RWPE2 (cell line): ENCODE measurements around the gene PCBP1.
A peak's percentile ranks its signal among the peaks of the same experiment; 100 is the strongest.
"Not testable (repeated sequence)": the region's sequence is repeated elsewhere in the genome, so short reads cannot be mapped to it uniquely, and the experiment has no call there.

ENCODE experiments used
- ATAC-seq: fragments of 200-7000 bp; cut with Tn5 transposase; 3 replicates; pipeline ENCODE4 v1.9.1; 2021; ENCODE audit warnings: low read depth
- DNase-seq: peaks from one replicate; pipeline ENCODE4 v3.0.0-alpha.2; 2020; ENCODE audit warnings: low spot score
- H3K27ac ChIP-seq: fragments of 450-650 bp; 2 replicates; pipeline ENCODE4 v1.5.1; 2017; ENCODE audit warnings: mild to moderate bottlenecking; ENCODE audit not compliant: poor library complexity, severe bottlenecking
- H3K27me3 ChIP-seq: fragments of 250-450 bp; sonication (Bioruptor Pico); 2 replicates; pipeline ENCODE4 v1.5.1; 2021; ENCODE audit warnings: mild to moderate bottlenecking, moderate library complexity; ENCODE audit not compliant: insufficient read depth, poor library complexity, severe bottlenecking
- H3K36me3 ChIP-seq: fragments of 250-450 bp; sonication (Bioruptor Pico); 2 replicates; pipeline ENCODE4 v1.5.1; 2020; ENCODE audit warnings: low read depth, mild to moderate bottlenecking, moderate library complexity
- H3K4me1 ChIP-seq: fragments of 250-450 bp; sonication (Bioruptor Pico); 2 replicates; pipeline ENCODE4 v1.5.1; 2021; ENCODE audit warnings: mild to moderate bottlenecking, moderate library complexity; ENCODE audit not compliant: insufficient read depth, poor library complexity, severe bottlenecking
- H3K4me3 ChIP-seq: fragments of 250-450 bp; sonication (Bioruptor Pico); 2 replicates; pipeline ENCODE4 v1.5.1; 2021; ENCODE audit warnings: mild to moderate bottlenecking, moderate library complexity; ENCODE audit not compliant: severe bottlenecking
- H3K9me3 ChIP-seq: fragments of 250-450 bp; sonication (Bioruptor Pico); 2 replicates; pipeline ENCODE4 v1.5.1; 2021; ENCODE audit warnings: mild to moderate bottlenecking, moderate library complexity; ENCODE audit not compliant: severe bottlenecking
- CTCF ChIP-seq: fragments of 450-650 bp; IDR thresholded peaks from one replicate; pipeline ENCODE4 v1.5.1; 2017; ENCODE audit warnings: mild to moderate bottlenecking, moderate library complexity; ENCODE audit not compliant: poor library complexity, severe bottlenecking

Gene PCBP1

GRCh38 chr2:70133127-70133452 lies 45.8 kb downstream of the PCBP1 start:
- H3K27ac ChIP-seq = peak overlapping the region; percentile 70
- H3K4me3 ChIP-seq = no peak overlapping the region
- DNase-seq (no peak), ATAC-seq (no peak)
- H3K36me3 ChIP-seq = no peaks in the 10 kb centered on the region
- H3K9me3 ChIP-seq = no peaks in the 10 kb centered on the region
- H3K4me1 ChIP-seq = peaks cover 27% of the 10 kb centered on the region
- no peak for TF ChIP-seq CTCF
- H3K27me3 ChIP-seq = no peaks in the 10 kb centered on the region

- ATAC-seq (no peak), DNase-seq (no peak)
- Histone ChIP-seq H3K27ac (peak overlapping the region; percentile 70), H3K4me1 (peaks cover 27% of the 10 kb centered on the region), H3K9me3 (no peaks in the 10 kb centered on the region), H3K36me3 (no peaks in the 10 kb centered on the region), H3K4me3 (no peak overlapping the region), H3K27me3 (no peaks in the 10 kb centered on the region)
- no peak for TF ChIP-seq CTCF
Measured at GRCh38 chr2:70133491-70134322, 46.4 kb downstream of the PCBP1 start.

GRCh38 chr2:70134323-70134983 lies 47.2 kb downstream of the PCBP1 start:
- H3K9me3 ChIP-seq, H3K27me3 ChIP-seq, H3K27ac ChIP-seq, H3K4me3 ChIP-seq, ATAC-seq, DNase-seq, H3K36me3 ChIP-seq: not testable (repeated sequence)
- H3K4me1 ChIP-seq = peaks cover 27% of the 10 kb centered on the region
